ENCODE data around the gene NRXN3.

DNA sequence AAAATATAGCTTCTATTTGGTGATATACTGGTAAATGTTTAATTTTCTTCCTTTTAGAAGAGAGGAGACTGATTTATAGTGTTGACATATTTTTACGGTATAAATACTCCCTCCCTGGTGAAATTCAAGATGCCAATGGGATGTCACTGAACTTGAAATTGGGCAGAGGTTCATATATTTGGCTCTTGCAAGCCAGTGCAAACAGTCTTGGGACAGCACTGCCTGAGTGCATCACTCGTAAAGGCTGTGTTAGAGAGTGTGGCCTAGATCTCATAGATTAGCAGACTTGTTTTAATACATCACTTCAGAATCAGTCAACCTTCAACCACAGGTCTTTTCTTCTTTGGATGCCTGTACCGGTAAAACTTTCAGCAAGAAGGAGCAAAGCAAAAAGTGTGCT is 681.0 kb downstream of the NRXN3 start:
- TF ChIP-seq, protein P1, sequence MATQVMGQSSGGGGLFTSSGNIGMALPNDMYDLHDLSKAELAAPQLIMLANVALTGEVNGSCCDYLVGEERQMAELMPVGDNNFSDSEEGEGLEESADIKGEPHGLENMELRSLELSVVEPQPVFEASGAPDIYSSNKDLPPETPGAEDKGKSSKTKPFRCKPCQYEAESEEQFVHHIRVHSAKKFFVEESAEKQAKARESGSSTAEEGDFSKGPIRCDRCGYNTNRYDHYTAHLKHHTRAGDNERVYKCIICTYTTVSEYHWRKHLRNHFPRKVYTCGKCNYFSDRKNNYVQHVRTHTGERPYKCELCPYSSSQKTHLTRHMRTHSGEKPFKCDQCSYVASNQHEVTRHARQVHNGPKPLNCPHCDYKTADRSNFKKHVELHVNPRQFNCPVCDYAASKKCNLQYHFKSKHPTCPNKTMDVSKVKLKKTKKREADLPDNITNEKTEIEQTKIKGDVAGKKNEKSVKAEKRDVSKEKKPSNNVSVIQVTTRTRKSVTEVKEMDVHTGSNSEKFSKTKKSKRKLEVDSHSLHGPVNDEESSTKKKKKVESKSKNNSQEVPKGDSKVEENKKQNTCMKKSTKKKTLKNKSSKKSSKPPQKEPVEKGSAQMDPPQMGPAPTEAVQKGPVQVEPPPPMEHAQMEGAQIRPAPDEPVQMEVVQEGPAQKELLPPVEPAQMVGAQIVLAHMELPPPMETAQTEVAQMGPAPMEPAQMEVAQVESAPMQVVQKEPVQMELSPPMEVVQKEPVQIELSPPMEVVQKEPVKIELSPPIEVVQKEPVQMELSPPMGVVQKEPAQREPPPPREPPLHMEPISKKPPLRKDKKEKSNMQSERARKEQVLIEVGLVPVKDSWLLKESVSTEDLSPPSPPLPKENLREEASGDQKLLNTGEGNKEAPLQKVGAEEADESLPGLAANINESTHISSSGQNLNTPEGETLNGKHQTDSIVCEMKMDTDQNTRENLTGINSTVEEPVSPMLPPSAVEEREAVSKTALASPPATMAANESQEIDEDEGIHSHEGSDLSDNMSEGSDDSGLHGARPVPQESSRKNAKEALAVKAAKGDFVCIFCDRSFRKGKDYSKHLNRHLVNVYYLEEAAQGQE (IDR thresholded peaks at IDR 0.05; ENCODE audit: unreplicated experiment): no peak
- TF ChIP-seq, protein P2, sequence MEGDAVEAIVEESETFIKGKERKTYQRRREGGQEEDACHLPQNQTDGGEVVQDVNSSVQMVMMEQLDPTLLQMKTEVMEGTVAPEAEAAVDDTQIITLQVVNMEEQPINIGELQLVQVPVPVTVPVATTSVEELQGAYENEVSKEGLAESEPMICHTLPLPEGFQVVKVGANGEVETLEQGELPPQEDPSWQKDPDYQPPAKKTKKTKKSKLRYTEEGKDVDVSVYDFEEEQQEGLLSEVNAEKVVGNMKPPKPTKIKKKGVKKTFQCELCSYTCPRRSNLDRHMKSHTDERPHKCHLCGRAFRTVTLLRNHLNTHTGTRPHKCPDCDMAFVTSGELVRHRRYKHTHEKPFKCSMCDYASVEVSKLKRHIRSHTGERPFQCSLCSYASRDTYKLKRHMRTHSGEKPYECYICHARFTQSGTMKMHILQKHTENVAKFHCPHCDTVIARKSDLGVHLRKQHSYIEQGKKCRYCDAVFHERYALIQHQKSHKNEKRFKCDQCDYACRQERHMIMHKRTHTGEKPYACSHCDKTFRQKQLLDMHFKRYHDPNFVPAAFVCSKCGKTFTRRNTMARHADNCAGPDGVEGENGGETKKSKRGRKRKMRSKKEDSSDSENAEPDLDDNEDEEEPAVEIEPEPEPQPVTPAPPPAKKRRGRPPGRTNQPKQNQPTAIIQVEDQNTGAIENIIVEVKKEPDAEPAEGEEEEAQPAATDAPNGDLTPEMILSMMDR (conservative IDR thresholded peaks at IDR 0.05; ENCODE audit: low read depth in 2 of 2): no peak
- TF ChIP-seq POLR2AphosphoS5 (IDR thresholded peaks at IDR 0.05; ENCODE audit: low read depth) (no peak), ZNF114 (CRISPR knock-in tag; IDR thresholded peaks at IDR 0.05) (no peak), EZH2 (IDR thresholded peaks at IDR 0.05; ENCODE audit: low read depth, unreplicated experiment) (no peak), CREB1 (CRISPR knock-in tag; IDR thresholded peaks at IDR 0.05; ENCODE audit: low read depth) (no peak), JUNB (IDR thresholded peaks at IDR 0.05; ENCODE audit: unreplicated experiment) (no peak)

All from GM23338 (cell line).